Measurements from ENCODE around the gene POLD2.

The POLD2 gene

GRCh38 chr7:44158096-44158872 lies 34.9 kb upstream of the POLD2 start:
- DNase-seq (ENCODE audit: low read depth, low spot score), result no peak
- H3K4me3 ChIP-seq (ENCODE audit: low read depth, low read length), result no peak overlapping the region
- no peak for TF ChIP-seq CTCF (IDR thresholded peaks at IDR 0.05; ENCODE audit: insufficient read depth, low read length, missing control alignments)
- ChIA-PET POLR2A (no interaction called here), CTCF (no interaction called here)

- no peak overlapping the region for H3K4me3 ChIP-seq (ENCODE audit: low read depth, low read length)
- POLR2A ChIA-PET, result no interaction called here
- no peak for DNase-seq (ENCODE audit: low read depth, low spot score)
- CTCF ChIA-PET, result no interaction called here
- no peak for TF ChIP-seq CTCF (IDR thresholded peaks at IDR 0.05; ENCODE audit: insufficient read depth, low read length, missing control alignments)
Observed at GRCh38 chr7:44157116-44158080, 34.0 kb upstream of the POLD2 start.

- no peak for TF ChIP-seq CTCF (IDR thresholded peaks at IDR 0.05; ENCODE audit: insufficient read depth, low read length, missing control alignments)
- POLR2A ChIA-PET, result no interaction called here
- DNase-seq (ENCODE audit: low read depth, low spot score), result no peak
- no peak overlapping the region for H3K4me3 ChIP-seq (ENCODE audit: low read depth, low read length)
- CTCF ChIA-PET, result no interaction called here
Observed at GRCh38 chr7:44156453-44157010, 33.2 kb upstream of the POLD2 start.

GRCh38 chr7:44155191-44156185 lies 32.1 kb upstream of the POLD2 start:
- POLR2A ChIA-PET, result no interaction called here
- DNase-seq (ENCODE audit: low read depth, low spot score), result no peak
- CTCF ChIA-PET, result no interaction called here
- no peak for TF ChIP-seq CTCF (IDR thresholded peaks at IDR 0.05; ENCODE audit: insufficient read depth, low read length, missing control alignments)
- no peak overlapping the region for H3K4me3 ChIP-seq (ENCODE audit: low read depth, low read length)

- no peak for DNase-seq (ENCODE audit: low read depth, low spot score)
- POLR2A ChIA-PET, result no interaction called here
- H3K4me3 ChIP-seq (ENCODE audit: low read depth, low read length), result no peak overlapping the region
- CTCF ChIA-PET, result no interaction called here
- no peak for TF ChIP-seq CTCF (IDR thresholded peaks at IDR 0.05; ENCODE audit: insufficient read depth, low read length, missing control alignments)
Observed at GRCh38 chr7:44154703-44155102, 31.4 kb upstream of the POLD2 start.

All from AG04449 (cell line).